ENCODE measurements around the gene ETV3L.
A peak's percentile ranks its signal among the peaks of the same experiment; 100 is the strongest.
"Not testable (repeated sequence)": the region's sequence is repeated elsewhere in the genome, so short reads cannot be mapped to it uniquely, and the experiment has no call there.

Gene ETV3L

GRCh38 chr1:157056269-157056668 lies 43.3 kb downstream of the ETV3L start:
- Histone ChIP-seq H3K4me3 (no peak overlapping the region), H3K9ac (ENCODE audit: insufficient read length) (no peak overlapping the region), H3K9me3 (ENCODE audit: low read depth, low read length) (no peaks in the 10 kb centered on the region), H3K27ac (no peak overlapping the region), H3K36me3 (ENCODE audit: insufficient read depth, low read length) (no peaks in the 10 kb centered on the region)
- no peak for DNase-seq (ENCODE audit: low read depth, low spot score)
- TF ChIP-seq POLR2AphosphoS5 (IDR thresholded peaks at IDR 0.05; ENCODE audit: borderline replicate concordance, low read depth, low read length) (no peak), FOXP2 (optimal IDR thresholded peaks at IDR 0.05; ENCODE audit: control extremely low read depth, extremely low read length, insufficient read depth) (no peak), EZH2 (IDR thresholded peaks at IDR 0.05) (no peak)

GRCh38 chr1:157055729-157056128 lies 43.9 kb downstream of the ETV3L start:
- H3K4me3 ChIP-seq: not testable (repeated sequence)

GRCh38 chr1:157050836-157051235 lies 48.8 kb downstream of the ETV3L start:
- Histone ChIP-seq H3K36me3 (ENCODE audit: insufficient read depth, low read length) (no peaks in the 10 kb centered on the region), H3K9ac (ENCODE audit: insufficient read length) (no peak overlapping the region), H3K4me3 (no peak overlapping the region), H3K27ac (no peak overlapping the region), H3K9me3 (ENCODE audit: low read depth, low read length) (no peaks in the 10 kb centered on the region)
- no peak for DNase-seq (ENCODE audit: low read depth, low spot score)
- no peak for TF ChIP-seq FOXP2 (optimal IDR thresholded peaks at IDR 0.05; ENCODE audit: control extremely low read depth, extremely low read length, insufficient read depth)
- no peak for TF ChIP-seq POLR2AphosphoS5 (IDR thresholded peaks at IDR 0.05; ENCODE audit: borderline replicate concordance, low read depth, low read length)
- TF ChIP-seq EZH2 (IDR thresholded peaks at IDR 0.05): no peak

More at GRCh38 chr1:157055729-157056128, 43.9 kb downstream of the ETV3L start:
- not testable (repeated sequence) for H3K9me3 ChIP-seq (ENCODE audit: low read depth, low read length); DNase-seq (ENCODE audit: low read depth, low spot score); H3K36me3 ChIP-seq (ENCODE audit: insufficient read depth, low read length); H3K27ac ChIP-seq; H3K9ac ChIP-seq (ENCODE audit: insufficient read length)

- H3K4me3 ChIP-seq: no peak overlapping the region
- no peaks in the 10 kb centered on the region for H3K36me3 ChIP-seq (ENCODE audit: insufficient read depth, low read length)
- H3K9me3 ChIP-seq (ENCODE audit: low read depth, low read length): no peaks in the 10 kb centered on the region
- H3K9ac ChIP-seq (ENCODE audit: insufficient read length): no peak overlapping the region
- DNase-seq (ENCODE audit: low read depth, low spot score): no peak
- no peak overlapping the region for H3K27ac ChIP-seq
- TF ChIP-seq POLR2AphosphoS5 (IDR thresholded peaks at IDR 0.05; ENCODE audit: borderline replicate concordance, low read depth, low read length) (no peak), EZH2 (IDR thresholded peaks at IDR 0.05) (no peak), FOXP2 (optimal IDR thresholded peaks at IDR 0.05; ENCODE audit: control extremely low read depth, extremely low read length, insufficient read depth) (no peak)
These were observed 52.6 kb downstream of the ETV3L start for GRCh38 chr1:157047062-157047410.

GRCh38 chr1:157045250-157046218 lies 54.1 kb downstream of the ETV3L start, which contains the start of gene ARHGEF11:
Gene ARHGEF11, minus strand, starts transcription at chr1:157045742. Its CDS starts 1,412 bp downstream, at chr1:157044330.
- TF ChIP-seq FOXP2 (optimal IDR thresholded peaks at IDR 0.05; ENCODE audit: control extremely low read depth, extremely low read length, insufficient read depth): no peak
- no peak for TF ChIP-seq EZH2 (IDR thresholded peaks at IDR 0.05)
- no peak for TF ChIP-seq POLR2AphosphoS5 (IDR thresholded peaks at IDR 0.05; ENCODE audit: borderline replicate concordance, low read depth, low read length)
- peak within 1 kb of the TSS; percentile 72 for H3K27ac ChIP-seq
- H3K4me3 ChIP-seq: peak within 1 kb of the TSS; percentile 86
- no peaks in the 10 kb centered on the region for H3K9me3 ChIP-seq (ENCODE audit: low read depth, low read length)
- no peaks in the 10 kb centered on the region for H3K36me3 ChIP-seq (ENCODE audit: insufficient read depth, low read length)
- H3K9ac ChIP-seq (ENCODE audit: insufficient read length): peak within 1 kb of the TSS; percentile 95
- DNase-seq (ENCODE audit: low read depth, low spot score): peak; percentile 3

GRCh38 chr1:157044326-157044725 lies 55.3 kb downstream of the ETV3L start:
- TF ChIP-seq POLR2AphosphoS5 (IDR thresholded peaks at IDR 0.05; ENCODE audit: borderline replicate concordance, low read depth, low read length) (no peak), EZH2 (IDR thresholded peaks at IDR 0.05) (no peak), FOXP2 (optimal IDR thresholded peaks at IDR 0.05; ENCODE audit: control extremely low read depth, extremely low read length, insufficient read depth) (no peak)
- Histone ChIP-seq H3K36me3 (ENCODE audit: insufficient read depth, low read length) (no peaks in the 10 kb centered on the region), H3K27ac (no peak overlapping the region), H3K4me3 (peak overlapping the region; percentile 86), H3K9me3 (ENCODE audit: low read depth, low read length) (no peaks in the 10 kb centered on the region), H3K9ac (ENCODE audit: insufficient read length) (peak overlapping the region; percentile 95)
- DNase-seq (ENCODE audit: low read depth, low spot score): no peak

- no peak overlapping the region for H3K27ac ChIP-seq
- peak overlapping the region; percentile 86 for H3K4me3 ChIP-seq
- no peaks in the 10 kb centered on the region for H3K36me3 ChIP-seq (ENCODE audit: insufficient read depth, low read length)
- DNase-seq (ENCODE audit: low read depth, low spot score): no peak
- TF ChIP-seq FOXP2 (optimal IDR thresholded peaks at IDR 0.05; ENCODE audit: control extremely low read depth, extremely low read length, insufficient read depth) (no peak), POLR2AphosphoS5 (IDR thresholded peaks at IDR 0.05; ENCODE audit: borderline replicate concordance, low read depth, low read length) (no peak), EZH2 (IDR thresholded peaks at IDR 0.05) (no peak)
- H3K9ac ChIP-seq (ENCODE audit: insufficient read length): no peak overlapping the region
- no peaks in the 10 kb centered on the region for H3K9me3 ChIP-seq (ENCODE audit: low read depth, low read length)
These were observed 55.9 kb downstream of the ETV3L start for GRCh38 chr1:157043685-157044084.

GRCh38 chr1:157042846-157043245 lies 56.8 kb downstream of the ETV3L start:
- peak overlapping the region; percentile 86 for H3K4me3 ChIP-seq
- no peak overlapping the region for H3K9ac ChIP-seq (ENCODE audit: insufficient read length)
- H3K27ac ChIP-seq: no peak overlapping the region
- DNase-seq (ENCODE audit: low read depth, low spot score): no peak
- H3K36me3 ChIP-seq (ENCODE audit: insufficient read depth, low read length): no peaks in the 10 kb centered on the region
- H3K9me3 ChIP-seq (ENCODE audit: low read depth, low read length): no peaks in the 10 kb centered on the region
- TF ChIP-seq POLR2AphosphoS5 (IDR thresholded peaks at IDR 0.05; ENCODE audit: borderline replicate concordance, low read depth, low read length) (no peak), EZH2 (IDR thresholded peaks at IDR 0.05) (no peak), FOXP2 (optimal IDR thresholded peaks at IDR 0.05; ENCODE audit: control extremely low read depth, extremely low read length, insufficient read depth) (no peak)
